ENCODE measurements around the gene CTBP2. TPM values are rescaled to one million over a fixed set of nuclear protein-coding genes. Genes with fewer than 3 reads are reported as not detected.
A peak's percentile ranks its signal among the peaks of the same experiment; 100 is the strongest.

The CTBP2 gene
- total RNA-seq, 1 experiment from 2014 or later: 212 TPM

DNA sequence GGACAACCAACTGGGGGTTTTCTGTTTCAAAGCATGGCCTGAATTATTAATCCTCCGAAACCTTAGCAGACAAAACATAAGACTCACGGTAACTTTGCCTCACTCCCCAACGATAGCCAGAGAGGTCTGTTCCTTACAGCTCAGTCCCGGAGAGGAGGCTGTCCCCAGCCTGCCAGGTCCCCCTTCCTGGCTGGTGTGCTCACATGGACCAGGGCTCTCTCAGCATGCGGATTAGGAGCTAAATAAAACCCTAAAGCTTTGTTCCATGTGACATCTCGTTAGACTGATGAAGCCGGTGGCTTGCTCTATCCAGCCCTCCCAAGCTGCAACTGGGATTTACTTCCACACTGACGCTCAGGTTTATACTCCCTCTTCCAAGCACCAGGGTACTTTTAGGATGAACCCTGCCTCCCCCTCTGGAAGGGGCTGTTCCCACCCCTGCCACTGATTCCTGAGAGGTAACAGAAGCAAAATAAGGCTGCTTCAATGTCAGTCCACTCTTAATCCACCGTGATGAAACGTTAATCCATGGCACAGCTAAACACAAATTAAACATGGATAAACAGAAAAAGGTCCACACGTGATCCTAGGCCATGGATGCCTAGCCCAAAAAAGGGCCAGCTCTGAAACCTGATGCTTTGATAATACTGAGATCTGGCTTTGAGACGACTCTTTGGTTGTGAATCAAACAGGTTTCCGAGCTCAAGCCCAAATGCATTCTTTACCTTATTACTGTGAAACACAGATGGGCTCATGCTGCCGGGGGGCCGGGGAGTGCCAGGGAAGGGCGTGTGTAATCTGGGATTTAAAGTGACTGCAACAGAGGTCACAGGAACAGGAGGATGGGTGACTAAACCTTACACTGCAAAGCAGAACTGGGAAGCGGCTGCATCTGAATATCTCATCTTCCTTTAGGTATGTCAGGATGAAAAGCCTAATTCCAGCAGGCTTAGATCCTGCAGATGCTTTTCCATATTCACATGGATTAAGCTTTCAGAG is 132.2 kb downstream of the CTBP2 start:
- no peak overlapping the region for H3T11ph ChIP-seq (ENCODE audit: low read length)
- no peak overlapping the region for H3K56ac ChIP-seq (ENCODE audit: insufficient read length, low read depth, low read length)
- H2AFZ ChIP-seq (ENCODE audit: low read length): no peak overlapping the region
- Mint-ChIP-seq H3K4me3 (no peak overlapping the region), H3K27ac (peak overlapping the region; percentile 87 to 95 (median 95)), H3K9me3 (no peaks in the 10 kb centered on the region), H3K27me3 (ENCODE audit: low read depth) (no peaks in the 10 kb centered on the region), H3K4me1 (peaks cover 41 to 58% of the 10 kb centered on the region in 2 experiments), H3K36me3 (ENCODE audit: insufficient read depth in 1 of 3, low read depth in 3 of 3) (peaks cover 52 to 75% (median 71%) of the 10 kb centered on the region in 3 experiments; a peak in 6 of 7 replicates)
- no peaks in the 10 kb centered on the region for H3K27me3 ChIP-seq (ENCODE audit: insufficient read depth, low read length)
- H3K79me1 ChIP-seq (ENCODE audit: insufficient read depth, low read depth, low read length, poor library complexity, severe bottlenecking): peaks cover 2% of the 10 kb centered on the region
- H2BK15ac ChIP-seq (ENCODE audit: low read depth, low read length): no peak overlapping the region
- no peak overlapping the region for H3K4me2 ChIP-seq (ENCODE audit: insufficient read depth, insufficient read length, low read length)
- no peak overlapping the region for H3K27ac ChIP-seq (ENCODE audit: insufficient read length, low read depth, low read length)
- no peak overlapping the region for H2AK5ac ChIP-seq (ENCODE audit: insufficient read length, low read length)
- no peaks in the 10 kb centered on the region; the same call in 1 of the 2 replicates for H3K4me1 ChIP-seq (ENCODE audit: insufficient read depth, low read length)
- no peak overlapping the region for H3K18ac ChIP-seq (ENCODE audit: insufficient read length, low read depth, low read length)
- H3K9ac ChIP-seq (ENCODE audit: extremely low read depth, insufficient read length, low read length): no peak overlapping the region
- H3K14ac ChIP-seq (ENCODE audit: insufficient read depth, low read length): no peak overlapping the region
- no peak overlapping the region for H4K91ac ChIP-seq (ENCODE audit: insufficient read length, low read depth, low read length)
- H4K5ac ChIP-seq (ENCODE audit: insufficient read length, low read depth, low read length): no peak overlapping the region
- H4K8ac ChIP-seq (replicated peaks; ENCODE audit: insufficient read length, low read depth, low read length): no peak overlapping the region
- no peak overlapping the region for H3K23ac ChIP-seq (ENCODE audit: insufficient read length, low read depth, low read length)
- H3K79me2 ChIP-seq (ENCODE audit: insufficient read depth, low read length): peaks cover 38% of the 10 kb centered on the region; the same call in 1 of the 2 replicates
- TF ChIP-seq, protein P1, sequence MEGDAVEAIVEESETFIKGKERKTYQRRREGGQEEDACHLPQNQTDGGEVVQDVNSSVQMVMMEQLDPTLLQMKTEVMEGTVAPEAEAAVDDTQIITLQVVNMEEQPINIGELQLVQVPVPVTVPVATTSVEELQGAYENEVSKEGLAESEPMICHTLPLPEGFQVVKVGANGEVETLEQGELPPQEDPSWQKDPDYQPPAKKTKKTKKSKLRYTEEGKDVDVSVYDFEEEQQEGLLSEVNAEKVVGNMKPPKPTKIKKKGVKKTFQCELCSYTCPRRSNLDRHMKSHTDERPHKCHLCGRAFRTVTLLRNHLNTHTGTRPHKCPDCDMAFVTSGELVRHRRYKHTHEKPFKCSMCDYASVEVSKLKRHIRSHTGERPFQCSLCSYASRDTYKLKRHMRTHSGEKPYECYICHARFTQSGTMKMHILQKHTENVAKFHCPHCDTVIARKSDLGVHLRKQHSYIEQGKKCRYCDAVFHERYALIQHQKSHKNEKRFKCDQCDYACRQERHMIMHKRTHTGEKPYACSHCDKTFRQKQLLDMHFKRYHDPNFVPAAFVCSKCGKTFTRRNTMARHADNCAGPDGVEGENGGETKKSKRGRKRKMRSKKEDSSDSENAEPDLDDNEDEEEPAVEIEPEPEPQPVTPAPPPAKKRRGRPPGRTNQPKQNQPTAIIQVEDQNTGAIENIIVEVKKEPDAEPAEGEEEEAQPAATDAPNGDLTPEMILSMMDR (conservative IDR thresholded peaks at IDR 0.05): no peak
- DNase-seq: no peak
- H2BK20ac ChIP-seq (ENCODE audit: low read depth, low read length, poor library complexity, severe bottlenecking): no peak overlapping the region
- H3K4ac ChIP-seq (ENCODE audit: low read depth, low read length): no peak overlapping the region
- H2BK5ac ChIP-seq (ENCODE audit: insufficient read length, low read length): no peak overlapping the region
- no CpG with 5 or more reads among the region's 17 CpGs for WGBS (ENCODE audit: extremely low coverage, insufficient read length, low lambda C conversion rate)
- no peak overlapping the region for H2BK120ac ChIP-seq (ENCODE audit: low read depth, low read length, poor library complexity, severe bottlenecking)
- no peaks in the 10 kb centered on the region for H4K20me1 ChIP-seq (ENCODE audit: control insufficient read depth, insufficient read depth, insufficient read length)
- no peaks in the 10 kb centered on the region for H3K9me3 ChIP-seq (ENCODE audit: control insufficient read depth, low read depth, low read length)
- no peaks in the 10 kb centered on the region for H3K23me2 ChIP-seq (ENCODE audit: insufficient read length, low read depth, low read length, poor library complexity, severe bottlenecking)
- H2BK12ac ChIP-seq (ENCODE audit: insufficient read length, low read depth, low read length): no peak overlapping the region
